Liver (tissue), 9 donors: Measurements from ENCODE around the gene THG1L. TPM values are rescaled to one million over a fixed set of nuclear protein-coding genes. Genes with fewer than 3 reads are reported as not detected.

Experiments used
- DNase-seq: peaks from one replicate; pipeline ENCODE4 v3.0.0-alpha.2; 2017; ENCODE audit warnings: low spot score
- H3K27ac ChIP-seq, 2 donors: one replicate each; pipeline ENCODE4 v1.7.0; 2013; ENCODE audit warnings: inconsistent platforms in 2 of 2, low read length in 2 of 2, control low read depth in 1 of 2, low read depth in 1 of 2, mild to moderate bottlenecking in 1 of 2
- H3K27me3 ChIP-seq, 4 donors: one replicate each; pipeline versions ENCODE4 v1.6.1 to v1.7.0; 2013; ENCODE audit warnings: low read length in 3 of 4, inconsistent platforms in 1 of 4, mild to moderate bottlenecking in 1 of 4, moderate library complexity in 1 of 4; ENCODE audit not compliant: control insufficient read depth in 4 of 4, insufficient read depth in 4 of 4
- H3K36me3 ChIP-seq, 4 donors: one replicate each; pipeline versions ENCODE4 v1.6.1 to v1.7.0; 2013; ENCODE audit warnings: low read length in 3 of 4, mild to moderate bottlenecking in 3 of 4, low read depth in 1 of 4, moderate library complexity in 1 of 4; ENCODE audit not compliant: control insufficient read depth in 4 of 4, insufficient read depth in 3 of 4
- H3K4me1 ChIP-seq, 4 donors: one replicate each; pipeline versions ENCODE4 v1.6.1 to v1.7.0; 2013; ENCODE audit warnings: low read length in 3 of 4, mild to moderate bottlenecking in 3 of 4, moderate library complexity in 1 of 4; ENCODE audit not compliant: control insufficient read depth in 4 of 4, insufficient read depth in 4 of 4
- H3K4me3 ChIP-seq, 3 donors: one replicate each; pipeline versions ENCODE4 v1.6.1 to v1.7.0; 2013; ENCODE audit warnings: low read length in 3 of 3, control low read depth in 1 of 3, low read depth in 1 of 3, mild to moderate bottlenecking in 1 of 3
- H3K9ac ChIP-seq, 2 donors: one replicate each; pipeline ENCODE4 v1.7.0; 2013; ENCODE audit warnings: low read length in 2 of 2, mild to moderate bottlenecking in 2 of 2, moderate library complexity in 2 of 2, control low read depth in 1 of 2, low read depth in 1 of 2
- H3K9me3 ChIP-seq, 4 donors: one replicate each; pipeline versions ENCODE4 v1.6.1 to v1.7.0; 2013; ENCODE audit warnings: low read length in 3 of 4; ENCODE audit not compliant: control insufficient read depth in 4 of 4
- ATF3 ChIP-seq: IDR thresholded peaks from 2 replicates; pipeline ENCODE4 v1.6.1; 2016; ENCODE audit warnings: antibody characterized with exemption
- EGR1 ChIP-seq, 2 donors: IDR thresholded peaks; 2 replicates each; pipeline ENCODE4 v1.6.1; 2016 to 2018; ENCODE audit warnings: antibody characterized with exemption in 2 of 2, low read depth in 2 of 2
- FOXA1 ChIP-seq: IDR thresholded peaks from 2 replicates; pipeline ENCODE4 v1.6.1; 2016; ENCODE audit warnings: antibody characterized with exemption
- HNF4A ChIP-seq, 2 donors: conservative IDR thresholded peaks; 2 replicates each; pipeline ENCODE4 v1.6.1; 2016; ENCODE audit warnings: antibody characterized with exemption in 2 of 2, mild to moderate bottlenecking in 2 of 2
- HNF4G ChIP-seq: IDR thresholded peaks from 2 replicates; pipeline ENCODE4 v1.6.1; 2016; ENCODE audit warnings: antibody characterized with exemption
- JUND ChIP-seq, 2 donors: IDR thresholded peaks; 2 replicates each; pipeline ENCODE4 v1.6.1; 2016; ENCODE audit warnings: antibody characterized with exemption in 2 of 2
- MAX ChIP-seq: IDR thresholded peaks from 2 replicates; pipeline ENCODE4 v1.6.1; 2016; ENCODE audit warnings: antibody characterized with exemption
- NR2F2 ChIP-seq: IDR thresholded peaks from 2 replicates; pipeline ENCODE4 v1.6.1; 2016; ENCODE audit warnings: antibody characterized with exemption
- RAD21 ChIP-seq, 2 donors: IDR thresholded peaks; 2 replicates each; pipeline ENCODE4 v1.6.1; 2016; ENCODE audit warnings: antibody characterized with exemption in 2 of 2, mild to moderate bottlenecking in 2 of 2
- REST ChIP-seq: IDR thresholded peaks from 2 replicates; pipeline ENCODE4 v1.6.1; 2016; ENCODE audit warnings: antibody characterized with exemption, mild to moderate bottlenecking
- RXRA ChIP-seq, 2 donors: IDR thresholded peaks; 2 replicates each; pipeline ENCODE4 v1.6.1; 2017 to 2018; ENCODE audit warnings: antibody characterized with exemption in 2 of 2, mild to moderate bottlenecking in 1 of 2
- SP1 ChIP-seq: IDR thresholded peaks from 2 replicates; pipeline ENCODE4 v1.6.1; 2018; ENCODE audit warnings: antibody characterized with exemption, mild to moderate bottlenecking
- TAF1 ChIP-seq: conservative IDR thresholded peaks from 2 replicates; pipeline ENCODE4 v1.6.1; 2016; ENCODE audit warnings: antibody characterized with exemption, mild to moderate bottlenecking
- YY1 ChIP-seq: IDR thresholded peaks from 2 replicates; pipeline ENCODE4 v1.6.1; 2016; ENCODE audit warnings: antibody characterized with exemption, mild to moderate bottlenecking
- ZBTB33 ChIP-seq: IDR thresholded peaks from 2 replicates; pipeline ENCODE4 v1.6.1; 2016; ENCODE audit warnings: antibody characterized with exemption
- WGBS: extraction: QIAGEN DNeasy Blood & Tissue Kit; methylation state at CpG from one replicate; pipeline ENCODE4 v1.1.7; 2013; 5-methylcytosine and 5-hydroxymethylcytosine counted together
- polyA plus RNA-seq, 2 donors: library from polyadenylated mRNA; stranded (reverse) in 1 of 2; unstranded in 1 of 2; fragments of 200-250 nt in 1 of 2; fragments of >200 nt in 1 of 2; fragmentation: Nextera tagmentation in 1 of 2; extraction: Ambion mirVana in 1 of 2; gene quantifications; one replicate each; pipeline versions ENCODE4 v1.2.1 to v1.2.3, GENCODE V29; 2013 to 2015
- total RNA-seq, 2 donors: library from RNA; depleted of rRNA; stranded (reverse); fragments of >200 nt; gene quantifications; one replicate each; pipeline ENCODE4 v1.2.3, GENCODE V29; 2014
- donor health status: healthy.
- donor health status: healthy.
- donor health status: healthy.
- donor health status: healthy.
- donor health status: healthy.

The THG1L gene
- total and polyA plus RNA-seq, 4 donors = 3.9 to 12.6 (median 5.3) TPM

- Histone ChIP-seq H3K9ac (no peak overlapping the region), H3K4me1 (no peaks in the 10 kb centered on the region), H3K27ac (no peak overlapping the region), H3K36me3 (peaks cover 0 to 2% (median 0%) of the 10 kb centered on the region in 4 donors), H3K9me3 (no peaks in the 10 kb centered on the region), H3K27me3 (no peaks in the 10 kb centered on the region), H3K4me3 (no peak overlapping the region)
- TF ChIP-seq JUND (IDR thresholded peaks at IDR 0.05) = no peak
- no peak for TF ChIP-seq RXRA (IDR thresholded peaks at IDR 0.05)
- TF ChIP-seq ATF3 = no peak
- TF ChIP-seq HNF4G = no peak
- no peak for TF ChIP-seq EGR1 (IDR thresholded peaks at IDR 0.05; ENCODE audit: low read depth in 2 of 2)
- no peak for TF ChIP-seq YY1
- TF ChIP-seq RAD21 (IDR thresholded peaks at IDR 0.05) = no peak
- no peak for TF ChIP-seq TAF1
- TF ChIP-seq MAX = no peak
- no peak for TF ChIP-seq HNF4A (conservative IDR thresholded peaks at IDR 0.05)
- no peak for TF ChIP-seq FOXA1
- TF ChIP-seq REST = no peak
- no peak for TF ChIP-seq ZBTB33
- no peak for TF ChIP-seq NR2F2
- no peak for TF ChIP-seq SP1
- WGBS = 78% methylated on average over 8 of the region's 8 CpGs
- no peak for DNase-seq
Measured at GRCh38 chr5:157778121-157778805, 47.0 kb downstream of the THG1L start.

- H3K4me1 ChIP-seq = no peaks in the 10 kb centered on the region
- peaks cover 0 to 3% (median 2%) of the 10 kb centered on the region in 4 donors for H3K36me3 ChIP-seq
- no peak for DNase-seq
- no peaks in the 10 kb centered on the region for H3K9me3 ChIP-seq
- H3K27me3 ChIP-seq = no peaks in the 10 kb centered on the region
- no peak for TF ChIP-seq HNF4A (conservative IDR thresholded peaks at IDR 0.05)
- no peak overlapping the region for H3K9ac ChIP-seq
- no peak overlapping the region for H3K4me3 ChIP-seq
- H3K27ac ChIP-seq = no peak overlapping the region
- 84% methylated on average over 6 of the region's 6 CpGs for WGBS
Measured at GRCh38 chr5:157779221-157779620, 48.0 kb downstream of the THG1L start.
